Suppressor macrophage treated with lipopolysaccharide for 1 hour (primary cell): Measurements from ENCODE around the gene MACROD1.

Source experiments
- DNase-seq, 3 donors: peaks; one replicate each; pipeline ENCODE4 v3.0.0-alpha.2; 2020 to 2022

MACROD1 gene

DNA sequence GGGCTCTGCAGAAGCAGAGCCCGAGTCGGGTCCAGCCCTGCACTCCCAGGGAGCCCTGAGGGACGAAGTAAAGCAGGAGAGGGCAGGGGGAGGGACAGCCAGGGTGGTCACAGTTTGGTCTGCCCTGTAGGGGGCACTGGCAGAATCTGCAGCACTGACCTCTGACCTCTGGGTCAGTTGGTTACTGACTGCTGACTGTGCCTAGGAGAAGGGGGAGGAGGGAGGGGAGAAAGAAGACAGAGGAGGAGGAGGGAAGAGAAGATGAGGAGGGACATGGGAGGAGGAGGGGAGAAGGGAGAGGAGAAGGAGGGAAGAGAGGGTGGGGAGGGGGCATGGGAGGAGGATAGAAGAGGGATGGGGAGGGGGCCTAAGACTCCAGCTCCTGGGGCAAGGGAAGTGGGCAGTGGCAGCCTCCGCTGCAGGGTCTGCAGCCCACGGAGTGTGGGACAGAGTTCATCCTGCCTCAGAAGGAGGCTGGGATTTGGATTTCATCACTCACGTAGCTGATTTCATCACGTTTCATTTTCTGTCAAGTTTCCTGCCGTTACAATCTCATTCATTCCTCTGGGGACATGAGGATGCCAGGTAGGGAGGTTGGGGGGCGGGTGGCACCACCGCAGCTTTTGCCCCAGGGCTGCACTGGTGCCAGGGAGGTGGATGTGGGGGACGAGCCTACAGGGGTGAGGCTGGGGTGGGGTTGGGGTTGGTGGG, 75.0 kb downstream of the MACROD1 start:
- peak; percentile 23 to 55 (median 37) for DNase-seq

DNA sequence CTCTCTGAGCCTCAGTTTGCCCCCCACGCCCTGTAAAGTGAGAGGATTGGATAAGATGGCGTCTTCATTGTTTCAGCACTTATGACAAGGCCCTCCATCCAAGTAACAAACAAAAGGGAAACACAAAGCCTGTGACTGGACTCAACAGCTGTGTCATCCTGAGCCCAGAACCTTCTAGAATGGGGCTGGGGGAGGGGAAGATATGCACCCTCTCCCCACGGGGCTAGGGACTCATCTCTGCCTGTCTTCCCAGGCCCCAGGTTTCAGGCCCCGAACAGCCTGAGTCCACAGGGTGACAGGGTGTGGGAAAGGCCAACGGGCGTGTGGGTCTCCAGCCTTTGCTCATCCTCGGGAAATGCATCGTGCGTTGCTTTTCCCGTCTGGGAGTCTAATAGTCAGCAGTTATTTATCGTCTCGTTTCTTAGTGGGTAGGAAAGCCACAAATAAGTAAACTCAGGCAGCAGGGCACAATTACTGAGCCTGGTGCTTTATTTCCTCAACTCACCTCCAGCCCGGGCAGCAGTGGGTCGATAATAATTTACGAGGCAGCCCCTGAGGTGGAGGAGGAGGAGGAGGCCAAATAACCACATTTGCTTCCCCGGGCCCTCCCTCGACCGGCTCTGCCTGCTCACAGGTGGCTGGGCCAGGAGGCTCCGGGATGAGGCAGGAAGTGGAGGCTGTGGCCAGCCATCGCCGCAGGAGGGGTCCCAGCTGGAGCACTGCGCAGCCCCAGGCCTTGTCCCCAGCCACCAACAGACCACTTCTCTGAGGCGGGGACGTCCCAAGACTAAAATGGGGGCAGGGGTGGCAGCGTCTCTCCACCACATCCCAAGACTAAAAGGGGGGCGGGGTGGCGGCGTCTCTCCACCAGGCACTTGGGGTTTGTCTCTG, 75.8 kb downstream of the MACROD1 start:
- DNase-seq, result peak in 2 of 3 donors; percentile 19 to 26

DNA sequence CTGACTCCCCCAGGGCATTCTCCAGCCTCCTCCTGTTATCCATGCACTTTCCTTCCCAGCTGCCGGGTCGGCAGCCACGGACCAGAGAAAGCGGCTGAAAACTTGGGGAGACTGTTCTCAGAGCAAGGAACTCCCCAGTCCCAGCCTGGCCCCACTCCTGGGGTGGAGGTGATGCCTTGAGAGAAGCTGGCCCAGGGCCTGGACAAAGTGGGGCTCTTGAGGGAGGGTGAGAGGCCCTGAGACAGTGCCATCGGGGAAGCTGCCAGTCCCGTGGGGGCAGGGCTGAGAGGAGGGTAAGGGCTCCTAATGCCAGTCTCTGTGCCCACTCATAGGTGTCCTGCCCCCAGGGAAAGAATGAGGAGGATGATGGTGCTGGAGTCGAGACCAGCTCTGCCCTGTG, 76.4 kb downstream of the MACROD1 start:
- no peak for DNase-seq

GRCh38 chr11:64089027-64089360, 76.9 kb downstream of the MACROD1 start:
- no peak for DNase-seq

DNA sequence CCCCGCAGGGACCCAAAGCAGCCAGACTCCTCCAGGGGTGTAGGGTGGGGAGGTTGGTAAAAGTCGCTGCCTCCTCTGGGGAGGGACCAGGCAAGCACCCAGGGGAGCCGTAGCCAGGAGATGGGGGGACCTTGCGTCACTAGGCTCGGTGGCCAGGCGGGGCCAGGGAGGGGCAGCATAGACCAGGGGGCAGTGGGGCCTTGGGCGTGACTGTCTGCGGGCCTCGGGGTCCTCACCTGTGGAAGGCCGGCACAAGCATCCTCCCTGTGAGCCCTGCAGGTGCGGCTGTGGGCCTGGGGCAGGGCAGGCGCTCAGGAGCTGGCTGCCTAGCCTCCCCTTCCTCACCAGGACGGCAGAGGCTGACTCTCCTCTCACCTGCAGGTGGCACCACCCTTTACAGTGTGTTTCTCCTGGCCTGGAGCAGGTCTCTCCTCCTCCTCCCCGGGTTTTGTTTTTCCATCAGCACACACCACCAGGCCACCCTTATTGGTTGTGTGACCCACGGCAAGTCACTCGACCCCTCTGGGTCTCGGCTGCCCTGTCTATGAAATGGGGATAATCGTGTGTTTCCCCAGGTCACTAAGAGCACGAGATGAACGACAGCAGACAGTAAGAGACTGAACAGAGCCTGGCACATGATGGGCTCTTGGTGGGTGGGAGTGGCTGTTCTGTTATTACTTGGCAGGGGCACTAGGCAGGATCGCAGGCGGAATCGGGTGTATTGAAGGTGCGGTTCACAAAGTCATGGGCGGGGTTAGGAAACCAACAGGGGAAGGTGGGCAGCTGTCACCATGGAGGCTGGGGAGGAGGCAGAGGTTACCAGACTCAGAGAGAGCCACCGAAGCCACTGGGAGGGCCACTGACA, 77.5 kb downstream of the MACROD1 start:
- DNase-seq, result no peak

- DNase-seq, result no peak
Measured at GRCh38 chr11:64086258-64087123, 79.4 kb downstream of the MACROD1 start.

DNA sequence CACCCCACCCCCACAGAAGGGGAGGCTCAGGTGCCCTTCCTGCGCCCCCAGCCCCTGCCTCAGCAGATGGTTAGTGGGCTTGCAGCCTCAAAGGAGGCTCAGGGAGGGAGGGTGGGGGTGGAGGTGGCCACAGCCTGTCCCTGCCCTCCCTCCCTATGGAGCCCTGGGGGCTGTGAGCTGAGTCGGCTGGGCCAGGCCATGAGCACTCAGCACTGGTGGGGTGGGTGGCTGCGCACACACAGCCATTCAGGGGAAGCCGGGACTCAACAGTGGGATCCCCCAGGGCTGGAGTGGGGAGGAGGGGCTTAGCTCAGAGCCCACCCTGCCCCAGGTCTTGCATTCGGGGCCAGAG, 80.0 kb downstream of the MACROD1 start:
- no peak for DNase-seq

DNA sequence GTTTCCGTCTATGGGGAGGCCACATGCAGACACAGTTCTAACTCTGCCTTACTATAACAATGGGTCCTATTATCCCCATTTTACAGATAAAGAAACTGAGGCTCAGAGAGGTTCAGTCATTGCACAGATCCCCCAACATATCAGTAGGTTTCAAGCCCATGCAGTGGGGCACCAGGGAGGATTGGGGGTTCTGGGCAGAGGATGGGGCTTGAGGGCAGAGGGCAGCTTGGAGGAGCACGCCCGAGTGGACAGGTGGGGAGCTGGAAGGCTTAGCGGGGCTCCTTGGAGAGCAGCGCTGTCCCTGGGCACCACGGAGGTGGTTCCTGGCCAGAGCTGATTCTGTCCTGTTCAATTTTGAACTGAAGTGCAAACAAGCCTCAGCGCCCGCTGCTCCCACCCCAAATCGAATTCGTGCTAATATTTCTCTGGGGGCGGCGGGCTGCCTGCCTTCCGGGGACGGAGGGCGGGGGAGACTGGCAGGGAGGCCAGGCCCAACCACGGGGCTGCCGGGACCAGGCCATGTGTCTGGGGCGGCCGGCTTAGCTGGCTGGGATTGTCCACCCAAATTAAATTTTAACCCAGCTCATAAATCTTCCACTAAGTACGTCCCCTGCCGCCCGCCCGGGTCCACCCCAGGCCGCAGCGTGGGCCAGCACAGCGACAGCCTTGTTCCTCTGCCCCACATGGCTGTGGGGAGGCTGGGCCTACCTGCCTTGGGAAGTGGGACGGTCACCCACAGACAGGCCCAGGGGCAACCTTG, 80.8 kb downstream of the MACROD1 start:
- DNase-seq, result no peak

DNA sequence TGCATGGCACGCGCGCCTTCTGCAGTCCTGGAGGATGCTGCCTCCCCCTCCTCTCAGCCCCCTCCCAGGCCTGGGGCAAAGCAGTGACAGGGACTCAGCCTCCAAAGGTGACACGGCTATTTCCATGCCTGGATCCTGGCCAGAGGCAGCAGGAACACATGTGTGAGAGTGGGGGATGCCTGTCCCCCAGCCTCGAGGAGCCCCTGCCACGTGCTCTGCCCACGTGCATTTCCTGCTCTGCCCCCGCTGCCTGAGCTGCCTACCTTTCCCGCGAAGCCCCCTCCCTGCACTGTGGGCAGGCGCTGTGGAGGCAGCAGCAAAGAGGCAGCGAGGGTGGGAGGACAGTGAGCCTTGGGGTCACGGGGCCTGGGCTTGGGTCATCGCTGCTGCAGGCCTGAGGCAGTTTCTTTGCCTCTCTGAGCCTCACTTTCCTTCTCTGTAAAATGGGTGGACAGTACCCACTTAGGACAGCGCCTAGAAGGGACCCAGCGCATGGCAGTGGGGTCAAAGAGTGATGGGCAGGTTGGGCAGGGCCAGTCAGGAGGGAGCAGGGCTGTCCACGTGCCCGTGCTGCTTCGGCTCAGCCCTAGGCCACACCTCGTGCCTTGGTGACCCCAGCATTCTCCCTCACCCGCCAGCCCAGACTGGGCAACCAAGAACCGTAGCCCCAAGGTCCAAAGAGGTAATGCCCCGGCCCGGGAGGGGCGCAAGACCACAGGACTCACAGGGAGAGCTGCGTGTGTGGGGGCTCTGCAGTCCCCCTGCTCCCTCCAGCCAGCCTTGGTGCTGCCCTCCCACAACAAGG, 81.6 kb downstream of the MACROD1 start:
- no peak for DNase-seq

DNA sequence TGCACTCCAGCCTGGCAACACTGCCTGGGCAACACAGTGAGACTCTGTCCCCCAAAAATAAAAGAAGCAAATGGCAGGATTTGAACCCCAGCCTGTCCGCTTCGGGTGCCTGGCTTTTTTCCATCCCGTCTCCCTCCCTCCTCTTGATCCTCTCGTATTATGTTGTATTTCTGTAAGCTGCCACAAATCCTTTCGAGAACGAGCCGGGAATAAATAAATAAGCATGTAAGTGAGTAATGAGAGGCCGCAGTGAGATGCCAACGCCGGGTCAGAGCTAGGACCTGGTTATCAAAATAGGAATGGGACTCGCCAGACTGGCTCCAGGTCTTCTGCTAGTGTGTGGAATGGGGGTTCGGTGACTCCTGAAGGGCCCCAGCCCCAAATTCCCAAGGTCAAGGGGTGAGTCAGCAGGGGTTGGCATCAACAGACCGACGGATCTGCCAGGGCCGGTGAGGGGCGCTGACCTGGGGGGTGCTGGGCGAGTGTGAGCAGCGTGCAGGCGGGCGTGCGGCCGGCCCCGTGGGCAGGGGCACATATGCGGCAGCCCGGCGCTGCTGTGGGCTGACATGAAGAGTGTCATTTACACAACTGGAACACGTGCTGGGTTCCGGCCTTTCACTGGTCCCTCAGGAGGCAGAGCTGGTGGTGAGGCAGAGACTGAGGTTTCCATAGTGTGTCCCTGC, 82.4 kb downstream of the MACROD1 start:
- DNase-seq, result no peak

GRCh38 chr11:64081745-64082442, 84.0 kb downstream of the MACROD1 start:
- no peak for DNase-seq

DNA sequence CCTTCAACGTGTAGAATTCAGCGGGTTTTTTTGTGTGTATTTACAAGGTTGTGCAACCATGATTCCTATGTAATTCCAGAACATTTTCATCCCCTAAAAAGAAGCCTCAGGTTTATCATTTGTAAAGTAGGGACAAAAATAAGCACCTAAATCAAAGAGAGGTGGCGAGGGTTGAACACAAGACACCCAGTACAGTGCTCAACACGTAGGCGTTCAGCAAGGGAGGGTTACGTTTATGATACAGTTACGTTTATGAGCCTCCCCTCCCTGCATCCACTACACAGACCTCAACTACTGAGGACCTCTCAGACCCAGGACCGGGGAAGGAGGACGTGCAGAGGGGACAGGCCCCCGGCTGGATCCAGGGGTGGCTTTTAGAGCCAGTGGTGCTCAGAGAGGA, 85.5 kb downstream of the MACROD1 start:
- DNase-seq, result no peak

GRCh38 chr11:64078905-64079304, 87.0 kb downstream of the MACROD1 start:
- DNase-seq, result no peak

- DNase-seq, result no peak
Measured at GRCh38 chr11:64078284-64078683, 87.6 kb downstream of the MACROD1 start.

- DNase-seq, result no peak
Measured at GRCh38 chr11:64077607-64078006, 88.3 kb downstream of the MACROD1 start.

DNA sequence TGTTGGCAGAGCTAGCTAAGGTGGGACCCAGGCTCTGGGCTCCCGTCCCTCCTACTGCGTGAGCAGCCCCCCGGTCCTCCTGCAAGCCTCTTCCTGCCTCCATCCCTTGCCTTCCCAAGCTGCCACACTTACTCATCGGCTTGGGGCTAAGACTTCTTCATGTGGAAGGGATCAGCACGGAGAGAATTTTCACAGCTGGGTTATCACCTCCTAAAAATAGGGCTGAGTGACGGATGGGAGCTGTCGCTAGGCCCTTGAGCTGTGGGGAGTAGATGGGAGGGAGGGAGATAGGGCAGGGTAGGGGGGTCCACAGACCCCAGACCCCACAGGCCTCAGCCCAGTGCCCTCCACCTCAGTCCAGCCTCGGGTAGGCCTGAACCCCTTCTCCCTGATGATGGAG, 89.2 kb downstream of the MACROD1 start:
- DNase-seq, result no peak

DNA sequence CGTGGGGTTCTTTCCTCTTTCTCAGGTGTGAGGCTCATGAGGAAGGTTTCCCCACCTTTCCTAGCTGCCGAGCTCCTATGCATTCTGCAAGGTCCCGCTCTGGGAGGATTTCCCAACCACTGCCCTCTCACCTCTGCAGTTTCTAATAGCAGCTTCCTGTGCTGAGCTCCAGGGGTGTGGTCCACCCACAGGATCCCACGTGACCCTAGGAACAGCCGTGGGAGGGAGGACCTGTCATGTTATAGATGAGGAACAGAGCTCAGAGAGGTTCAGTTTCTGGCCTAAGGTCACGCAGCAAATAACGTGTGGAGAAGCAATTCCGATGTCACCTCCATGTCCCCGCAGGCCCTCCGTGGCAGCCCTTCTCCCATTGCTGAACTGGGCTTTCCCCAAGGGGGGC, 91.7 kb downstream of the MACROD1 start:
- peak; percentile 69 to 76 (median 72) for DNase-seq

- no peak for DNase-seq
Measured at GRCh38 chr11:64073542-64073941, 92.4 kb downstream of the MACROD1 start.

- no peak for DNase-seq
Measured at GRCh38 chr11:64072871-64073270, 93.0 kb downstream of the MACROD1 start.

GRCh38 chr11:64072403-64072802, 93.5 kb downstream of the MACROD1 start:
- DNase-seq, result no peak
